T1000 (cell line): ENCODE measurements around the gene XPR1.
"Not testable (repeated sequence)": the region's sequence is repeated elsewhere in the genome, so short reads cannot be mapped to it uniquely, and the experiment has no call there.

Experiments
- DNase-seq: peaks from one replicate; lab custom pipeline; 2025; ENCODE audit warnings: mixed read lengths; lab: John Stamatoyannopoulos, UW

The XPR1 gene

GRCh38 chr1:180722586-180722985 is 90.8 kb downstream of the XPR1 start:
- no peak for DNase-seq

GRCh38 chr1:180724055-180724454 is 92.2 kb downstream of the XPR1 start:
- DNase-seq: no peak

GRCh38 chr1:180726024-180726423 is 94.2 kb downstream of the XPR1 start:
- DNase-seq: not testable (repeated sequence)

GRCh38 chr1:180727751-180728150 is 95.9 kb downstream of the XPR1 start:
- DNase-seq: not testable (repeated sequence)

DNA sequence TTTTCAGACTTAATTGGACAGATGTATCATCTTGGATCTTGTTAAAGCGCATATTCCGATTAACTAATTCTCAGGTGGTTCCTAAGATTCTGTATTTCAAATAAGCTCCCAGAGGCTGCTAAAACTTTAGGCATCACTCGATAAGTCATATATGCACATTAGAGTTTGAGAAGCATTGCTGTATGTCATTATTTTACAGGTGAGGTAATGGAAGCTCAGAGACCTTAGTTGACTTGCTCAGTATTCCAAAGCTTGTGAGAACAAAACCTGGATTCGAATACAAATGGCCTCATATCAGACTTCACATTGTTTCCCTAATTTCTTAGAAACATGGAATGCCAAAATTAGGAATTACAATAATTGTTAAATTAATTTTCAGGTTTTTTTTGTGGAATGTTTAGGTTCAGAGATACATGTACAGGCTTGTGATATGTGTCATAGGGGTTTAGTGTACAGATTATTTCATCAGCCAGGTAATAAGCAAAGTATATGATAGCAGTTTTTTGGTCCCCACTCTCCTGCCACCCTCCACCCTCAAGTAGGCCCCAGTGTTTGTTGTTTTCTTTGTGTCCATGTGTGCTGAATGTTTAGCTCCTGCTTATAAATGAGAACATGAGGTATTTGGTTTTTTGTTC is 96.8 kb downstream of the XPR1 start:
- no peak for DNase-seq

DNA sequence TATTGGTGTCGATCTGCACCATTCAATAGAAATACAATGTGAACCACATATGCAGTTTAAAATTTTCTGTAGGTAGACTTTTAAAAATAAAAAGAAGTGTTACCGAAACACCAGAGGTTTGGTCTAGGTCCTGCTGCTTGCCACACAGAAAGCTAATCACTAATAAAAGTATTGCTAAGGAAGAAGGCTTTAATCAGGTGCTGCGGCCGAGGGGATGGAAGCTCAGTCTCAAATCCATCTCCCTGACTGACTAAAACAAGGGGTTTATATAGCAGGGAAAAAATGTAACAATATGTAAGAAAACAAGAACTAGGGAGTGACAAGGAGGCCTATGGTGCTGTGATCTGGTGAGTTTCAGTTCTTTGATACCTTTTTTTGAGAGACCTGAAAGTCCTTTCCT is 99.3 kb downstream of the XPR1 start:
- no peak for DNase-seq

DNA sequence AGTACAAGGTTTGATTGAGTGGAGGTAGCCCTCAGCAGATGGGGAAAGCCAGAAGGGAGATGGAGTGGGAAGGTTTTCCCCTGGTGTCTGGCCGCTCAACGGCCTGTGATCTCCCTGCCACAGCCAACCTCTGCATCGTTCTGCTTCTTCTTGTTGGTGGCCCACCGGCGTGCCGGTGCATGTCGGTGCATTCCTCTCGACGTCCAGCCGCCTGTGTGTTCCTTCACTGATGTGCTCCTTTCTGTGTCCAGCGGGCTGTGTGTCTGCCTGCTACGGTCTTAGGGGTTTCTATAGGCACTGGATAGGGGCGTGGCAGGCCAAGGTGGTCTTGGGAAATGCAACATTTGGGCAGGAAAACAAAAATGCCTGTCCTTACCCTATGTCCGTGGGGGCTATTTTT is 101.0 kb downstream of the XPR1 start:
- no peak for DNase-seq

- no peak for DNase-seq
Measured at GRCh38 chr1:180734366-180734765, 102.5 kb downstream of the XPR1 start.

- no peak for DNase-seq
Measured at GRCh38 chr1:180742663-180743062, 110.8 kb downstream of the XPR1 start.

DNA sequence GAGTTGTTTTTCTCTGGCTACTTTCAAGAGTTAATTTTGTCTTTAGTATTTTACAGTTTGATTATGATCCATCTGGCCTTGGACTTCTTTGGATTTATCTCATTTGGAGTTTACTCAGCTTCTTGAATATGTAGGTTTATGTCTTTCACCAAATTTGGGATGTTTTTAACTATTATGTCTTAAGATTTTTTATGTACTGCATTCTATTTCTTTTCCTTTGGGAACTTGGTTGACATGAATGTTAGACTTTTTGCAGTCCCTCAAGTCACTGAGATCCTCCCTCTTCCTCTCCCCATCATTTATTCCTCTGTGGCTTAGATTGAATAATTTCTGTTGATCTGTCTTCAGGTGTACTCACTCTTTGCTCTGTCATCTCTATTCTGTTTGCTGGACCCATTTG is 112.0 kb downstream of the XPR1 start:
- no peak for DNase-seq

DNA sequence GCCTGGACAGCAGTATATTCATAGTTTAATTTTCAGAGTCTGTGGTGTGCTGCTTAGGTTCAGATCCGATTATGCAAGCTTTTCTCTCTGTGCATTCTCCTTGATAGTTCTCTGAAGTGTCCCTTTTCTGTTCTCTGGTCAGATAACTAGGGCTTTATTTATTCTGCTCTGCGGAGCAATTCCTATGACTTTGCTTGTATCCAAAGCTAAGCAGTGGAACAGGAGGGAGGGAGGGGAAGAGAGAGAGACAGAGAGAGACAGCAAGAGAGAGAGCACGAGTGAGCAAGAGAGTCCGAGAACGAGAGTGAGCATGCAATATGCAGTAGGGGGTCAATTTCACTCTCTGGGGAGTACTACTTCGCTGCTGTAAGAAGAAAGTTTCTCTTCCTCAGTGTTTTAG is 113.3 kb downstream of the XPR1 start:
- no peak for DNase-seq

GRCh38 chr1:180751921-180752320 is 120.1 kb downstream of the XPR1 start:
- no peak for DNase-seq

- no peak for DNase-seq
Measured at GRCh38 chr1:180754453-180754852, 122.6 kb downstream of the XPR1 start.

- no peak for DNase-seq
Measured at GRCh38 chr1:180757657-180758056, 125.8 kb downstream of the XPR1 start.

- no peak for DNase-seq
Measured at GRCh38 chr1:180762796-180763195, 131.0 kb downstream of the XPR1 start.

DNA sequence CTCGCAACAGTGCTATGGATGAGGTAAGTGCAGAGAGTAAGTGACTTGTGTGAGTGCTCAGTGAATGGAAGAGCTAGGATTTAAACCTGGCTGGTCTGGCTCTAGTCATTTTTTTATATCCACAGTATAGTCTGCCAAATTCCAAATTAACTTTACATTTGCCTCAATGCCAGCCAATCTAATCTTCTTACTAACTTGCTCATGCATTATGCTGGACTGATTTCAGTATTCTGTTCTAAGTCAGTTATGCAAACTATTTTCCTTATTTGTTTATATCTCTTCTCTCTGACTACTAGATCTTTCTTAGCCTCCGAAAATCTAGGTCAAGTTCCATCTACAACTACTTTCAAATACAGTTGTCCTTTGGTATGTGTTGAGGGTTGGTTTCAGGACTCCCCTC is 133.3 kb downstream of the XPR1 start:
- no peak for DNase-seq

GRCh38 chr1:180769889-180770288 is 138.1 kb downstream of the XPR1 start:
- no peak for DNase-seq

- no peak for DNase-seq
Measured at GRCh38 chr1:180773210-180773865, 141.5 kb downstream of the XPR1 start.

DNA sequence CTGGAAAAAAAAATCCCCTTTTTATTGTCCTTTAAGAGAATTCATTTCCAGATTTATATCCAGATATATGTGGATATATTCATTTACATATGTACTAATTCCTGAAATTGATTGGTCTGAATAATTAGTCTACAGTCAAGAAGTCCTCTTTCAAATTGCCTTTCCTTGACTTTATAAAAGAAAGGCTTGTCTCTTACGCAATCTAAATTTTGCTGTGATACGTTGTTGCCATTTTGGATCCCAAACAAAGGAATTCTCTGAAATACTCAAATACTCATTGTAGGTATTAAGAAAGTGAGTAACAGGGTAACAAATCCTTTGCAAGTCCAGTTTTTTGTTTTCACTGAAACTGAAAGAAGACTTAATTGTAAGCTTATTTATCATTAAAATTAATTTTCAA is 144.0 kb downstream of the XPR1 start:
- no peak for DNase-seq

DNA sequence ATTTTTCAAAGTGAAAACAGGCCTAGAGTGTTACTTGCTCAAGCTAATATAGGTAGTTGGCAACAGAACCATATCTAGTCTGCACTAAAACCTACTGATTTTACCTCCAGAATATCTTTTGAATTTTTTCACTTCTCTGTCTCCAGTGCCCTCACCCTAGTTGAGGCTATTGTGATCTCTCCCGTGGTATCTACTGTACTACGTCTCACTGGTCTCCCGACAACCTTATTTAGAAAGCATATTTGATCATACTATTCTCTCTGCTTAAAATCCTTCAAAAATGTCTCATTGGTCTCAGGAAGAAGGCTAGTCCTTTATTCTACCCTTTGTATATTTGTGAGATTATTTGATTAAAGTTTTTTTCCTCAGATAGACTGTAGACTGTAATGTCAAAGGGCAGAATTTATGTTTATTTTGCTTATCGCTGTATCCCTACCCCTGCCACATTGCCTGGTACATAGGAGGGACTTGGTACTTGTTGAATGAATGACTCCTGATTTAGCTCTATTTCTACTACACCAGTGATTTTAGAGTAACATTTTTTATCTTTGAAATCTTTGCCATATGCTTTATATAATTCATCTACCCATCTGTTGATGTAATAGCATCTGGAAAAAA is 145.4 kb downstream of the XPR1 start:
- no peak for DNase-seq

DNA sequence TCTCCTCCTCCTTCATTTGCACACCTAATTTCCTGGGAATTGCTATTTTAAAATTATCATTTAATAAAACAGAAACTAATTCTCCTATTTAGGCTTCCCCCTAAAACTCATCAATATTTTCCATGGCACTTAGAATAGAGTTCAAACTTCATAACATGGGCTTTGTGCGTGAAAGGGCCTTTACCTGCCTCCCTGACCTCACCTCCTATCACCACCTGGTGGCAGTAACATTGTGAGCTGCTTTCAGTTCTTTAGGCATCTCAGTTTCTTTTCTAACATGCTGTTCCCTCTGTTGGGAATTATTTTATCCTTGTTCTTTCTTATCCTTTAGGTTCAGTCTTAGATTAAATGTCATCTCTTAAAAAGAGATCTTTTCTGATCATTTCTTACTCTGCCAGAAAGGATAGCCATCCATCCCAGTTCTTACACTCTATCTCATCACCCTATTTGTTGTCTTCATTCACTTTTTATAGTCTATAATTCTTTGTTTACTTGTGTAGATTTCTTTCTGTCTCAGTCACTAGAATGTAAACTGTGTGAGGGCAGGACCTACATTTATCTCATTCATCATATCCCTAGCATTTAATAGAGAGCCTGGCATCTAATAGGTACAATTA is 147.1 kb downstream of the XPR1 start:
- DNase-seq: no peak

DNA sequence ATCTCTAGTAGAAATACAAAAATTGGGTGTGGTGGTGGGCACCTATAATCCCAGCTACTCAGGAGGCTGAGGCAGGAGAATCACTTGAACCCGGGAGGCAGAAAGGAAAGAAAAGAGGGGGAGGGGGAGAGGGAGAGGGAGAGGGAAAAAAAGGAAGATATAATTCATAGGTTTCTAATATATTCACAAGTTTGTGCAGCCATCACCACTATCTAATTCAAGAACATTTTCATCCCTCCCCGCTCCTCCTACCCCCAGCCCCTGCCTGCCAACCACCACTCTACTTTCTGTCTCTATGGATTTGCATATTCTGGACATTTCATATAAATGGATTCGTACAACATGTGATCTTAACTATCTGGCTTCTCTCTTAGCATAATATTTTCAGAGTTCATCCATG is 147.8 kb downstream of the XPR1 start:
- DNase-seq: no peak

DNA sequence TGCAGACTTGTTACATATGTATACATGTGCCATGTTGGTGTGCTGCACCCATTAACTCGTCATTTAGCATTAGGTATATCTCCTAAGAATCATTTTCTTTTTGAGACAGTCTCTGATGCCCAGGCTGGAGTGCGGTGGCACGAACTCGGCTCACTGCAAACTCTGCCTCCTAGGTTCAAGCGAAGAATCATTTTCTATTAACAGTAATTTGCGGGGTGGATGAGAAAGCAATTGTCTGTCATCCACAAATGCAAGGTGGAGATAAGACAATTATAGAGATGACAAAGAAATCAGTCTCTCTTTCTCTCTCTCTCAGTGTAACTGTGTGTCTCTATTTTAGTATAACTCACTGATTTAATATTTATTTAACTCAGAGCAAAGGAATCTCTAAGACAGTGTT is 149.9 kb downstream of the XPR1 start:
- DNase-seq: no peak
